HG02884 (cell line): ENCODE data around the gene KLF3.

Source experiments
- ATAC-seq: cut with Tn5 transposase; IDR thresholded peaks from one replicate; pipeline ENCODE4 v1.9.1; 2021; ENCODE audit warnings: mild to moderate bottlenecking, moderate library complexity; ENCODE audit not compliant: unreplicated experiment

KLF3 gene

DNA sequence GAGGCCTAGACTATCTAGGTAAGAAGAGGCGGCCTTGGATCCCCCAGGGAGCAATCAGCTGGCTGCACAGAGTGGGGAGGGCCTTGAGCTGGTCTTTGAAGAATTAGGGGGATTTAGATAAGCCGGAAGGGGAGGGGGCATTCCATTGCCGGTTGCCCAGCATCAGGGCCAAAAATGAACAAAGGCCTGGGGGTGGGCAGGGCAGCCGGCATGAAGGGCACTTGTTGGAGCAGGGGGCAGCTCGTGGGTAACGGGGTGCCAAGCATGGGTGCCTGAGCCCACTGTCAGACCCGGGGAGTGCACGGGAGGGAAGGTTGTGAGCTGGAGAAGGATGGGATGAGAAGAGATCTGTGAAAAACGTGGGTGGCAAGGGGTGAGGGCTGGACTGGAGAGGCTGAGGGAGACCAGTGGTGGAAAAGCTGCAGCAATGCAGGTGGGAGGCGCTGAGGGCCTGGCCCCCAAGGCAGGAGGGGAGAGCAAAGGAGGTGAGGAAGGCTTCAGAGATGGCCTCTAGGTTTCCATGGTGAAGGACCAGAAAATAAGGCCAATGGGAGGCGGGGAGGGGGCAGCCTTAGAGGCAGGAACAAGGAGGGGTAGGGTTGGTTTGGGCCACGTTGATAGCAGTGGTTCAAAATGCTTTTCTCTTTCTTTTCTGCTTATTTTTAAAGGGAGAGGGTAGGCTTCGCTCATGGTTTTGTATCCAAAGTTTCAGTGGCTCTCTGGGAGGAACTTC is 8.6 kb downstream of the KLF3 start:
- no peak for ATAC-seq

GRCh38 chr4:38673130-38673978 is 9.4 kb downstream of the KLF3 start:
- no peak for ATAC-seq

DNA sequence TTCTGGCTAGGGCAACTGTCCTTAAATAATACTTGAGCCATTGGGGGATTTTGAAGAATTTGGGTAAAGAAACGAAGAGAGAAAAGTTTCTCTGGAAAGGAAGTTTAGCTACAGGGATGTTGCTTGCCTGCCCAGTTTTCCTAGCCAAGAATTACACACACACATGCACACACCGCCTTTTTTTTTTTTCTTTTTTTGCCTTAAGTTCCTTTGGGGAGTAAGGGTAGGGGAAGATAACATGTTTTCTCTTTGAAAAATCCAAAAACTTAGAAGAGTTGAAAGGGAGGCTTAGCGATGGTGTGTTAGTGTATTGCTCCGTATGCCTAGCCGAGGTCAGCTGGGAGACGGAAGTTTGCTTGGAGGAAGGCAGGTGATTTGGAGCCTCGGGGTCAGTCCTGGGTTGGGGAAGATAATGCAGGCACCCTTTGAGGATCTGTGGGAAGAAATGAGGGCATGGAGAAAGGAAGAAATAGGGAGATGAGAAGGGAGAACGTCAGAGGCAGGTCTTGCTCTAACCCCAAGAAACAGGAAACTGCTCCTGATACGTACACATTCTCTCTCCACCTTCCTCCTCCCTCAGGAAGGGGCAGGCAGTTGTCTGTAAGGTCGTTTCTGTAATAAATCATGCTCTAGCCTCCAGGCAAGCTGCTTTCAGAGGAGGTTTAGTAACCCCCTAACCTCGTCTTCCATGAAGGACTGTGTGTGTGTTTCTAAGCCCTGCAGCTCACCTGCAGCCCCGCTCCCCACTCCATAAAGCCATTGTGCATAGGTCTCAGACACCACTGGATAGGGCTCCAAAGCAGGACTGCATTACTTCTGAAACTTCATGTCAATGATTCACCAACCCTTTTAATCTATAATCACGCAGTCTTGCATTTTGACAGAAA is 10.5 kb downstream of the KLF3 start:
- no peak for ATAC-seq

DNA sequence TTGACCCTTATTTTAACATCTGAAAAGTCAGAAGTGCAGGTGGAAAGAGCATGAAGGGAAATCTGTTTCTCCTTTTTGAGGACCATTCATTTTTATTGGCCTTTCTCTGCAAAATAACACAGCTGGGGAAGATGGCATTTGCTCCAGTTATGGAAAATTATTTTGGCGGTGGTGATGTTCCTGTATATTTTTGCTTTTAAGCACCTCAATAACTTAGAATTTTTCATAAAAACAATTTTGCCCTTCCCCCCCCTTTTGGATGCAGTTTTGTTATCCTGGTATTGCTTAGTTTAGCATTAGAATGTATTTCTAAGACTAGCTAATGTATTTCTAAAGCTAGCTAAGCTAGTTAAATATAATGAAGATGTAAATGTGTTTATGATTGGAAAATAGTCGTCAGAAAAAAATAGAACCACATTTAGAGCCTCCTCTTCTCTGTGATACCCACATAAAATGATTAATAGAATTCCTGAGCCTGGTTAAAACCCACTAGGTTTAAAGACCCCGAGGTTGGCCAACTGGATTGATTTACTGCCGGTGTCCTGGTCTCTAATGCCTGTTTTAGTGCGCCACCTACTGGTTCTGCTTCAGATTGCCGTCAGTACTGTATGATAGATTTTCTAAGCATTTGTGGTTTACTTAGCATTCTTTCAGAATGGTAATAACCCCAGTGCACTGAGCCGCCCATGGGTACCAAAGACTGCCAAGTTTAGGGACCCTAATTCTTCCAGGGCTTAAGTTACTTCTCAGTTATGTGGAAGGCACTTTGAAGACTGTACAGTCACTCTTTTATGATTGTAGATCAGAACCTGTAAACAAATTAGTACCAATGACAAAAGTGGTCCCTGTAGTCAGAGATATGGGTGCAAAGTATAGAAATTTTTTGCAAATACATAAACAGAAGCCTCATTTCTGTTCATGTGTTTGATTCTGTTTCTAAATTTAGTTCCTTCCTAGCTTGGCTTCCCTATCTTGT is 11.4 kb downstream of the KLF3 start:
- no peak for ATAC-seq

DNA sequence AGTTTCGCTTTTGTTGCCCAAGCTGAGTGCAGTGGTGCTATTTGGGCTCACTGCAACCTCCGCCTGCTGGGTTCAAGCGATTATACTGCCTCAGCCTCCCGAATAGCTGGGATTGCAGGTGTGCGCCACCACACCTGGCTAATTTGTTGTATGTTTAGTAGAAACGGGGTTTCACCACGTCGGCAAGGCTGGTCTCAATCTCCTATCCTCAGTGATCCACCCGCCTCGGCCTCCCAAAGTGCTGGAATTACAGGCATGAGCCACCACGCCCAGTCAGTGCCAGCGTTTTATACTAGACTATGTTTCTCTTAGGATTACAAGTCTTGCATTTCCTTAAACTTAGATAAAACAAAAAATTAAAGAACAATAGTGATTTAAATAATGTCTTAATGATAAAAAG is 13.0 kb downstream of the KLF3 start:
- no peak for ATAC-seq

GRCh38 chr4:38677441-38677840 is 13.4 kb downstream of the KLF3 start:
- no peak for ATAC-seq

- ATAC-seq: no peak
Measured at GRCh38 chr4:38678078-38678477, 14.1 kb downstream of the KLF3 start.

- ATAC-seq: no peak
Measured at GRCh38 chr4:38679921-38680320, 15.9 kb downstream of the KLF3 start.

DNA sequence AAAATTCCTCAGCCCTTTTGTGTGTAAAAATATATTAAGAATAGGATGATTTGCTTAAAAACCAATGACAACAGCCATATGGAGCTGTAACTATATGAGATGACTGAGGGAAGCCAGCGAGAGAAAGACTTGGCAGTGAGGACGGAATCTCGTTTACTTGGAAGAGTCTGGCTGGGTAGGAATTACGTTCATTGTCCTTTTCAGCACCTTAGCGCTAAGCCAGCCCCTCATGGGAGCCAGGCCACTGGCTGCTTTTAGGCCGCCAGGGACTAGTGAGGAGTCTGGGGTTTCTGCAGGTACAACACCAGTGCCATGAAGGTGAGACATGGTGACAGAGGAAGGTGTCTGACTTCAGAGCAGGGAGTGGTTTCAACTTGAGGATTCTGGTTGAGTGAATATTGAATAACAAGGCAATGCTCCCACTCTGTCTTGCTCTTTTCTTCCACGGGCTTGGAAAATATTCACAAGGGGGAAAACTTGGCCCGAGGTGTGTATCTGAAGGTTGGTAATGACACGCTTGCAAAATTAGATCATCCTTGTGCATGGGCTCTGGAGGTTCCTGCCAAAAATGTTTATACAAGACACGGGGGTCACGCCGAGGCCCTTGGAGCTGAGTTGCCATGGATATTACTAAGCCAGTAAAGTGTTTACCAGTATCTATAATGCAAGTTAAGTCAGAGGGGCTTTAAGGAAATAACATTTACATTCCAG is 17.4 kb downstream of the KLF3 start:
- ATAC-seq: no peak

- ATAC-seq: no peak
Measured at GRCh38 chr4:38682336-38682735, 18.3 kb downstream of the KLF3 start.

DNA sequence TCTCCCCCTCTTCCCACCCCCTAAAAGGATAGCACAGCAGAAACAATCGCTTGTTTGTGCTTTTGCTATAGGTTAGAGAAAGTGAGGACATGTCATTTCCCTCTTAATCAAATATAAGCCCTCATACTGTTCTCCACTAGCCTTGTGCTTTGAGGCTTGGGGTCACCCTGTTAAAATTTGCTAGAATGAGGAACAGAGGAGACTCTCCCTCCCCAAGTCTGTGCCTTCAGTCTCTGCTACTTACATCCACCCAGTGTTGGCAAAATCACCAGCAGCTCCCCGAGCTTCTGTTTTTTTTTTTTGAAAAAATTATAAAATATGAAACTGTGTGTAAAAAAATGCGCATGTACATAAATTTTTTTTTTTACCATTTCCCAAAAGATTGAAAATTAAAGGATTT is 19.3 kb downstream of the KLF3 start:
- no peak for ATAC-seq

GRCh38 chr4:38684271-38684670 is 20.3 kb downstream of the KLF3 start:
- ATAC-seq: no peak

DNA sequence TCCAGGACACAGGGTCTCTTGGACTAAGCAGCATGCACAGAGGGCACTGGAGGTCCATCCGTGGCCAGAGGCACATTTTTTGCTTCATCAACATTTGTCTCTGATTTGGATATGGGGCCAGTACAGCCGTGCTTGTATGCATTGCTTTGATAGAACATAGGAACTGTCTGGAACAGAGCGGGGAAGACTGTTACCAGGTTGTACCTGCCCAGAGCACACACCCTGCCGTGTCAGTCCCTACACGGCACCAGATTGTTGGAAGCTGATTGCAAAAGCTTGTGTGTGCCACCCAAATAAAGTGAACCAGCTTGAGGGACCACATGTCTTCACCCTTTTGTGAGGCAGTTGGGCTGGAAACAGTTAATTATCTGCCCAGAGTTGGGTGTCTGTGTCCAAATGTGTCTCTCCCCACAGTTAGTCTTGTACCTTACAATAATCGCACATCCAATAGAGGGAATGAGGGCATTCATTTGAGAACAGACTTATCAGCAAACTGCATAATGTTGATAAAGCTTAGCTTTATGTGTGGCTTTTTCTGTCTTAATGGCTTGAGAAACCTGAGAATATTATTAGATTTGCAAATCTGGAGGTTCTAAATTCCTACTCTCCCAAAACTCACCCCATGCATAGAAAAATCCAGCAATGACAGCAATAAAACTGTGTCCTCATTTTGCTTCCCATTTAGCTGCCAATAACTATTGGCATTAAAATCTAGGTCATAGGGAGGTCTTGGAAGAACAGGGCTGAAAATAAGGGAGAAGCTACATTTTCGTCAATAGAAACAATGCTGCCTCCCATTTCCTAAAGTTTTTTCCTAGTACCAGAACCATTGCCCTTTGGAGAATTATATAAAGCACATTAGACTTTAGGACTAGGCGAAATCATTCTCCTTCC is 21.2 kb downstream of the KLF3 start:
- no peak for ATAC-seq

- no peak for ATAC-seq
Measured at GRCh38 chr4:38686682-38687081, 22.7 kb downstream of the KLF3 start.

- ATAC-seq: no peak
Measured at GRCh38 chr4:38687571-38688011, 23.6 kb downstream of the KLF3 start.

DNA sequence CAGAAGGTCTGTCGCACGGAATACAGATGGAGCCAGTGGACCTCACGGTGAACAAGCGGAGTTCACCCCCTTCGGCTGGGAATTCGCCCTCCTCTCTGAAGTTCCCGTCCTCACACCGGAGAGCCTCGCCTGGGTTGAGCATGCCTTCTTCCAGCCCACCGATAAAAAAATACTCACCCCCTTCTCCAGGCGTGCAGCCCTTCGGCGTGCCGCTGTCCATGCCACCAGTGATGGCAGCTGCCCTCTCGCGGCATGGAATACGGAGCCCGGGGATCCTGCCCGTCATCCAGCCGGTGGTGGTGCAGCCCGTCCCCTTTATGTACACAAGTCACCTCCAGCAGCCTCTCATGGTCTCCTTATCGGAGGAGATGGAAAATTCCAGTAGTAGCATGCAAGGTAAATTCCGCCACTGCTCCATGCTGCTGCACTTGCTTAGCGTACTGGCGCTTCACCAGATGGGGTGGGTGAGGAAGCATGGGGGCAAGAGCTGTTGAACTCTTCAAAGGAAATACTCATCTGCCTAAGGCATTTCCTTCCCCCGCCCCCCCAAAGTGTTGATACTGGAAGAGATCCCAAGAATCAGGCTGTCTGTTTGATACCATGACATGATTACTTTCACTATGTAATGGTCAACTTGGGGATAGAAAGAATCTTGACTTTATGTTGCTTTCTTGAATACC is 24.8 kb downstream of the KLF3 start:
- ATAC-seq: no peak

- no peak for ATAC-seq
Measured at GRCh38 chr4:38691251-38692008, 27.4 kb downstream of the KLF3 start.
